IPS-11a (cell line): Measurements from ENCODE around the gene TAF11L11.
"Not testable (repeated sequence)": the region's sequence is repeated elsewhere in the genome, so short reads cannot be mapped to it uniquely, and the experiment has no call there.

Source experiments
- H3K4me3 ChIP-seq: one replicate; pipeline ENCODE4 v1.5.1; 2013; ENCODE audit warnings: low read depth, low read length, control low read depth

The TAF11L11 gene

DNA sequence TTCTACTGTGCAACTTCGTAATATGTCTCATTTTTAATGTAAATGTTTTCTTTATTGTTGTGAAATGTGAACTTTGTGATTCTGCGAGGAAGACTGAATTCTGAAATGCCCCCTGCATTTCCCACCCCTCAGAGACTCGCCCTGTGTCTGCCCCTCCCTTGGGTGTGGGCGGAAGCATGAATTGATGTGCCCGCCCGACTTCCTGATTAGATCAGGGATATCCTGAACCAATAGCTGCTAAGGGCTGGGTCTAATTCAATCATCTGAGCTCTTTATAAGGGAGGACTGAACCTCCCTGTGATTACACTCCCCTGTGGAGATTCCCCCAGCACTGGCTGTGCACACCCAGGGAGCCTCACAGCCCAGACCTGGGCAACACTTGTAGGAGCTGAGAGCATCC lies at the start of gene TAF11L11:
Gene TAF11L11 (plus strand): TSS at position 304 of the 400 bp plus-strand sequence.
- not testable (repeated sequence) for H3K4me3 ChIP-seq

DNA sequence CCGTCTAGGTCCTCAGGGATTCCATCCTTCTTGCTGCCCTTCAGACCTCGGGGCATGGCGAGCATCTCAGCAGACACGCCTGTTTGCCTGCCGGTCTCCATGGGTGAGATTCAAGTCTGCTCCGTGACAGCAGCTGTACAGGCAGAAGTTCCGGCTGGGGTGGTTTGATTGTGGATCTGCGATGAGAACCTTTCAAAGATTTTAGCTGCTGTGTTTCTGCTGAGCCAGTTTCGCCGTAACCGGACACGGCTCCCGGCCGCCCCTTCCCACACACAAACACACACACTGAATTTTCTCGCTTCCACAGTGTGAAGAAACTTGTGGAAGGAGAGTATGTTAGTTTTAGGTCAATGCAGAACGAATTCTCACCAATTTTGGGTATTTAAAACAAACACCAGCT lies 18.3 kb upstream of the TAF11L11 start, which contains the start of gene TAF11L7:
Gene TAF11L7 (minus strand): TSS at position 101 of the 400 bp plus-strand sequence.
- not testable (repeated sequence) for H3K4me3 ChIP-seq

DNA sequence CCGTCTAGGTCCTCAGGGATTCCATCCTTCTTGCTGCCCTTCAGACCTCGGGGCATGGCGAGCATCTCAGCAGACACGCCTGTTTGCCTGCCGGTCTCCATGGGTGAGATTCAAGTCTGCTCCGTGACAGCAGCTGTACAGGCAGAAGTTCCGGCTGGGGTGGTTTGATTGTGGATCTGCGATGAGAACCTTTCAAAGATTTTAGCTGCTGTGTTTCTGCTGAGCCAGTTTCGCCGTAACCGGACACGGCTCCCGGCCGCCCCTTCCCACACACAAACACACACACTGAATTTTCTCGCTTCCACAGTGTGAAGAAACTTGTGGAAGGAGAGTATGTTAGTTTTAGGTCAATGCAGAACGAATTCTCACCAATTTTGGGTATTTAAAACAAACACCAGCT lies 13.1 kb upstream of the TAF11L11 start, which contains the start of gene TAF11L8:
Gene TAF11L8 (minus strand): TSS at position 101 of the 400 bp plus-strand sequence.
- not testable (repeated sequence) for H3K4me3 ChIP-seq

DNA sequence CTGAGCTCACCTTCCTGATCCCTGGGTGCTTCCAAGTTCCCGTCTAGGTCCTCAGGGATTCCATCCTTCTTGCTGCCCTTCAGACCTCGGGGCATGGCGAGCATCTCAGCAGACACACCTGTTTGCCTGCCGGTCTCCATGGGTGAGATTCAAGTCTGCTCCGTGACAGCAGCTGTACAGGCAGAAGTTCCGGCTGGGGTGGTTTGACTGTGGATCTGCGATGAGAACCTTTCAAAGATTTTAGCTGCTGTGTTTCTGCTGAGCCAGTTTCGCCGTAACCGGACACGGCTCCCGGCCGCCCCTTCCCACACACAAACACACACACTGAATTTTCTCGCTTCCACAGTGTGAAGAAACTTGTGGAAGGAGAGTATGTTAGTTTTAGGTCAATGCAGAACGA lies 9.7 kb upstream of the TAF11L11 start, which contains the start of gene TAF11L9:
Gene TAF11L9 (minus strand): TSS at position 140 of the 400 bp plus-strand sequence.
- H3K4me3 ChIP-seq = not testable (repeated sequence)

DNA sequence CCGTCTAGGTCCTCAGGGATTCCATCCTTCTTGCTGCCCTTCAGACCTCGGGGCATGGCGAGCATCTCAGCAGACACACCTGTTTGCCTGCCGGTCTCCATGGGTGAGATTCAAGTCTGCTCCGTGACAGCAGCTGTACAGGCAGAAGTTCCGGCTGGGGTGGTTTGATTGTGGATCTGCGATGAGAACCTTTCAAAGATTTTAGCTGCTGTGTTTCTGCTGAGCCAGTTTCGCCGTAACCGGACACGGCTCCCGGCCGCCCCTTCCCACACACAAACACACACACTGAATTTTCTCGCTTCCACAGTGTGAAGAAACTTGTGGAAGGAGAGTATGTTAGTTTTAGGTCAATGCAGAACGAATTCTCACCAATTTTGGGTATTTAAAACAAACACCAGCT lies 6.3 kb upstream of the TAF11L11 start, which contains the start of gene TAF11L10:
Gene TAF11L10 (minus strand): TSS at position 101 of the 400 bp plus-strand sequence.
- H3K4me3 ChIP-seq = not testable (repeated sequence)

DNA sequence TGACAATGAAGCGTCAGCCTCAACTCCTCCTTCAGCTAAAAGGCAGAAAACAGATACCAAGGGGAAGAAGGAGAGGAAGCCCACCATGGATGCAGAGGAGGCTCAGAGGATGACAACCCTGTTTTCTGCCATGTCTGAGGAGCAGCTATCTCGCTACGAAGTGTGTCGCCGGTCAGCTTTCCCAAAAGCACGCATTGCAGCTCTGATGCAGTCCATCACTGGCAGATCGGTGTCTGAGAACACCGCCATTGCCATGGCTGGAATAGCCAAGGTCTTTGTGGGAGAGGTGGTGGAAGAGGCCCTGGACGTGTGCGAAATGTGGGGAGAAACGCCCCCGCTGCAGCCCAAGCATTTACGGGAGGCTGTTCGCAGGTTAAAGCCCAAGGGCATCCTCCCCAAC lies 968 bp downstream of the TAF11L11 start:
- no peak overlapping the region for H3K4me3 ChIP-seq

DNA sequence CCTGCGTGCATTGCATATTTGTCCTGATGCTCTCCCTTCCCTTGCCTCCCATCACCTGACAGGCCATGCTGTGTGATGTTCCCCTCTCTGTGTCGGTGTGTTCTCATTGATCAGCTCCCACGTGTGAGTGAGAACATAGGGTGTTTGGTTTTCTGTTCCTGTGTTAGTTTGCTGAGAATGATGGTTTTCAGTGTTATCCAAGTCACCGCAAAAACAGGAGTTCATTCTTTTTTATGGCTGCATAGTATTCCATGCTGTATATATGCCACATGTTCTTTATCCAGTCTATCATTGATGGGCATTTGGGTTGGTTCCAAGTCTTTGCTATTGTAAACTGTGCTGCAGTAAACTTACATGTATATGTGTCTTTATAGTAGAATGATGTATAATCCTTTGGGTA lies 3.5 kb downstream of the TAF11L11 start:
- H3K4me3 ChIP-seq = not testable (repeated sequence)

DNA sequence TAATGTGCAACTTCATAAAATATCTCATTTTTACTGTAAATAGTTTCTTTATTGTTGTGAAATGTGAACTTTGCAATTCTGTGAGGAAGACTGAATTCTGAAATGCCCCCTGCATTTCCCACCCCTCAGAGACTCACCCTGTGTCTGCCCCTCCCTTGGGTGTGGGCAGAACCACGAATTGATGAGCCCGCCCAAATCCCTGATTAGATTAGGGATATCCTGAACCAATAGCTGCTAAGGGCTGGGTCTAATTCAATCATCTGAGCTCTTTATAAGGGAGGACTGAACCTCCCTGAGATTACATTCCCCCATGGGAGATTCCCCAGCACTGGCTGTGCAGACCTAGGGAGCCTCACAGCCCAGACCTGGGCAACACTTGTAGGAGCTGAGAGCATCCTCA lies 6.1 kb downstream of the TAF11L11 start, which contains the start of gene TAF11L12:
Gene TAF11L12 (plus strand): TSS at position 301 of the 400 bp plus-strand sequence.
- not testable (repeated sequence) for H3K4me3 ChIP-seq

DNA sequence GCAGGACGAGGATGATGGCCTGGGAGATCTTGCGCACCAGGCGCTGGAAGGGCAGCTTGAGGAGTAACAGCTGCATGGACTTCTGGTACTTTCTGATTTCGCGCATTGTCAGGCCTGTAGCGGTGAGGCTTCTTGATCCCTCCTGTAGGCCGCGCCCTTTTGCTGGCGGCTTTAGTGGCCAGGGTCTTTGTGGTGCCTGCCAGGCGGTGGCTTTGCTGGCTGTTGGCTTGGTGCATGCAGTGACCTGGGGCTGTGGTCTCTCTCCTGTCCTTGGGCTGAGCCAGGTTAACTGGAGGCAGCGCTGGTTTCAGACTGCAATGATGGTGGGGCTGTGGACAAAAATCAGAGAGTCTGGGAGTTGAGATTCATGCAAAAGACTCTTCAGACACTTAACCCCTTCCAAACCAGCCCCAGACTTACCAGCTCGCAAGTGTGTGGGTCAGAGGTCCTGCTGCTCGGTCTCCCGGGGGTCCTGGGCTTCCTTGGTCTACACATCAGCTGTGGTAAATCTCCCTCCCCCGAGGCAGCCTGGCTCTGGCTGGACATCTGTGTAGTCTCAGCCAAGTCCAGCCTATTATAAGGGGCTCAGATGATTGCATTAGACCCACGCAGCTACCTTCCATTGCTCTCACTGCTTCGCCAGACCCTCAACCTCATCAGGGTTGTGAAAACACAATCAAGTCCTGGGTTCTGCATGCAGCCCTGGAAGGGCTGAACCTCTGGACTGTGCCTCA lies 11.1 kb downstream of the TAF11L11 start:
- H3K4me3 ChIP-seq = no peak overlapping the region

DNA sequence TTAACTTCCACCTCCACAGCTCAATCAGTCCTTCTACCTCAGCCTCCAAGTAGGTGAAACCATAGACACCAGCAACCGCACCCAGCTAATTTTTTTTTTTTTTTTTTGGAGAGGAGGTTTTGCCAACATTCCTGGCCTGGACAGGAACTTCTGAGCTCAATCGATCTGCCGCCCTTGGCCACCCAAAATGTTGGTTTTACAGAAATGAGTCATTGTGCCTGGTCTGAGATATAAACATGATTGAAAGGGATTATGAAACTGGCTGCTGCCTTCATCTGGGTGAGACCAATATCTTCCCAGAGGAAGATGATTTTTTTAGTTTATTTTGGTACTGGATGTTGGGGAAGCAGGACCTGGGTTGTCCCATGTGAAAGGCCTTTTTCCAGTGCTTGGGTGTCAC lies 15.4 kb downstream of the TAF11L11 start:
- H3K4me3 ChIP-seq = no peak overlapping the region

DNA sequence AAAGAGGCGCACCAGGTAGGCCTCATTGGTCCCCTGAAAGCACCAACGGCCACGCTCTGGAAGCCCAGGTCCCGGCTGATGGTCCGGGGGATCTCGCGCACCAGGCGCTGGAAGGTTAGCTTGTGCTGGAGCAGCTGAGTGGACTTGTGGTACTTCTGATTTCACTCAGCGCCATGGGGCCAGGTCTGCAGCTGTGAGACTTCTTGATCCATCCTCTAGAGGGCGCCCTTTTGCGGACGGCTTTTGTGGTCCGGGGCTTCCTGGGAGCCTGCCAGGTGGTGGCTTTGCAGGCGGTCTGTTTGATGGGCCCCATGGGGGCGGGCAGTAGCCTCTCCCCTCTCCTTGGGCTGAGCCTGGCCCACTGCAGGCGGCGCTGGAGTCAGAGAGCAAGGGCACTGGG lies 16.6 kb downstream of the TAF11L11 start:
- H3K4me3 ChIP-seq = no peak overlapping the region

DNA sequence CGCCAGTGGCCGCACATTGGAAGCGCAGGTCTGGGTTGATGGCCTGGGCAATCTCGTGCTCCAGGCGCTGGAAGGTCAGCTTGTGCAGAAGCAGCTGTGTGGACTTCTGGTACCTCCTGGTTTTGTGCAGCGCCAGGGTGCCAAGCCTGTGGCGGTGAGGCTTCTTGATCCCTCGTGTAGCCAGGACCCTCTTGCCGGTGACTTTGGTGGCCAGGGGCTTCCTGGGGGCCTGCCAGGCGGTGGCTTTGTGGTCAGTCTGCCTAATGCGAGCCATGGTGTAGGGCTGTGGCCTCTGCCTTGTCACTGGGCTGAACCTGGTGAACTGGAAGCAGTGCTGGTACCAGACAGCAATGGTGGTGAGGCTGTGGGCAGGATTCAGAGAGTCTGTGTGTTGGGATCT lies 21.7 kb downstream of the TAF11L11 start:
- H3K4me3 ChIP-seq = no peak overlapping the region

DNA sequence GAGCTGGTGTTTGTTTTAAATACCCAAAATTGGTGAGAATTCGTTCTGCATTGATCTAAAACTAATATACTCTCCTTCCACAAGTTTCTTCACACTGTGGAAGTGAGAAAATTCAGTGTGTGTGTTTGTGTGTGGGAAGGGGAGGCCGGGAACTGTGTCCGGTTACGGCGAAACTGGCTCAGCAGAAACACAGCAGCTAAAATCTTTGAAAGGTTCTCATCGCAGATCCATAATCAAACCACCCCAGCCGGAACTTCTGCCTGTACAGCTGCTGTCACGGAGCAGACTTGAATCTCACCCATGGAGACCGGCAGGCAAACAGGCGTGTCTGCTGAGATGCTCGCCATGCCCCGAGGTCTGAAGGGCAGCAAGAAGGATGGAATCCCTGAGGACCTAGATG lies 27.8 kb downstream of the TAF11L11 start, which contains the start of gene TAF11L13:
Gene TAF11L13 (plus strand): TSS at position 301 of the 400 bp plus-strand sequence.
- not testable (repeated sequence) for H3K4me3 ChIP-seq

DNA sequence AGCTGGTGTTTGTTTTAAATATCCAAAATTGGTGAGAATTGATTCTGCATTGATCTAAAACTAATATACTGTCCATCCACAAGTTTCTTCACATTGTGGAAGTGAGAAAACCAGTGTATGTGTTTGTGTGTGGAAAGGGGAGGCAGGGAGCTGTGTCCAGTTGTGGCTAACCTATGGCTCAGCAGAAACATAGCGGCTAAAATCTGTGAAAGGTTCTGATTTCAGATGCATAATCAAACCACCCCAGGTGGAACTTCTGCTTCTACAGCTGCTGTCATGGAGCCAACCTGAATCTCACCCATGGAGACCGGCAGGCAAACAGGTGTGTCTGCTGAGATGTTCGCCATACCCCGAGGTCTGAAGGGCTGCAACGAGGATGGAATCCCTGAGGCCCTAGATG lies 30.2 kb downstream of the TAF11L11 start, which contains the start of gene TAF11L14:
Gene TAF11L14 (plus strand): TSS at position 301 of the 400 bp plus-strand sequence.
- no peak within 1 kb of the TSS for H3K4me3 ChIP-seq

DNA sequence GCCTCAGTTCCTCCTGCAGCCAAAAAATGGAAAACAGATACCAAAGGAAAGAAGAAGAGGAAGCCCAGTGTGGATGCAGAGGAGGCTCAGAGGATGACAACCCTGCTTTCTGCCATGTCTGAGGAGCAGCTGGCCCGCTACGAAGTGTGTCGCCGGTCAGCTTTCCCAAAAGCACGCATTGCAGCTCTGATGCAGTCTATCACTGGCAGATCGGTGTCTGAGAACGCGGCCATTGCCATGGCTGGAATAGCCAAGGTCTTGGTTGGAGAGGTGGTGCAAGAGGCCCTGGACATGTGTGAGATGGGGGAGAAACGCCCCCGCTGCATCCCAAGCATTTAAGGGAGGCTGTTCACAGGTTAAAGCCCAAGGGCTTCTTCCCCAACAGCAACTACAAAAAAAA lies 45.2 kb downstream of the TAF11L11 start:
- H3K4me3 ChIP-seq = not testable (repeated sequence)

DNA sequence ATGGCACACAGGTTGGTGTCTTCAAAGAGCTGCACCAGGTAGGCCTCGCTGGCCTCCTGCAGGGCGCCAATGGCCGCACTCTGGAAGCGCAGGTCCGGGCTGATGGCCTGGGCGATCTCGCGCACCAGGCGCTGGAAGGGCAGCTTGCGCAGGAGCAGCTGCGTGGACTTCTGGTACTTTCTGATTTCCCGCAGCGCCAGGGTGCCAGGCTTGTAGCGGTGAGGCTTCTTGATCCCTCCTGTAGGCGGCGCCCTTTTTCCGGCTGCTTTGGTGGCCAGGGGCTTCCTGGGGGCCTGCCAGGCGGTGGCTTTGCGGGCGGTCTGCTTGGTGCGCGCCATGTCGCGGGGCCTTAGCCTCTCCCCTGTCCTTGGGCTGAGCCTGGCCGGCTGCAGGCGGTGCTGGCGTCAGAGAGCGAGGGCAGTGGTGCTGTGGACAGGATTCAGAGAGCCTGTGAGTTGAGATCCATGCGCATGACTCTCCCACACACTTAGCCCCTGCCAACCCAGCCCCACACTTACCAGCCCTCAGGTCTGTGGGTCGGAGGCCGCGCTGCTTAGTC lies 51.3 kb downstream of the TAF11L11 start:
- H3K4me3 ChIP-seq = not testable (repeated sequence)
